H1 (cell line): ENCODE results near the gene TDG. TPM values are rescaled to one million over a fixed set of nuclear protein-coding genes. Genes with fewer than 3 reads are reported as not detected.

Experiments
- CTCF ChIA-PET: fragments of 300-600 bp; sonication (Branson Sonifier 250); formaldehyde crosslinking; loops from one replicate; lab custom pipeline; 2021; ENCODE audit not compliant: partially characterized antibody; lab: Charles Lee
- POLR2A ChIA-PET: fragments of 300-600 bp; sonication (Branson Sonifier 250); formaldehyde crosslinking; loops from one replicate; lab custom pipeline; 2021; ENCODE audit warnings: inconsistent platforms; ENCODE audit not compliant: partially characterized antibody; lab: Charles Lee
- DNase-seq, 2 experiments: peaks; one replicate each; pipeline versions ENCODE4 v3.0.0 to v3.0.0-alpha.2; 2010 to 2022; ENCODE audit warnings: low spot score in 2 of 2, low read depth in 1 of 2, mixed read lengths in 1 of 2
- FAIRE-seq: peaks from 2 replicates; lab custom pipeline; 2011; peaks lifted over from hg19 to GRCh38; lab: Jason Lieb, UNC
- H2AFZ ChIP-seq: 2 replicates; pipeline ENCODE4 v1.8.1; 2012; ENCODE audit warnings: low read length, inconsistent platforms
- H2AK5ac ChIP-seq: 2 replicates; pipeline ENCODE4 v1.6.1; 2013; ENCODE audit warnings: low read depth, low read length
- H2BK120ac ChIP-seq: replicated peaks from 2 replicates; pipeline ENCODE3; 2013; ENCODE audit warnings: low read depth, low read length, inconsistent platforms
- H2BK12ac ChIP-seq: 2 replicates; pipeline ENCODE4 v1.6.1; 2013; ENCODE audit warnings: low read depth, low read length
- H2BK15ac ChIP-seq: 2 replicates; pipeline ENCODE4 v1.6.1; 2013; ENCODE audit warnings: low read length
- H2BK20ac ChIP-seq: 2 replicates; pipeline ENCODE4 v1.6.1; 2013; ENCODE audit warnings: low read length
- H2BK5ac ChIP-seq: 2 replicates; pipeline ENCODE4 v1.6.1; 2013; ENCODE audit warnings: low read depth, low read length
- H3K14ac ChIP-seq: 2 replicates; pipeline ENCODE4 v1.6.1; 2013; ENCODE audit warnings: inconsistent platforms; ENCODE audit not compliant: insufficient read length
- H3K18ac ChIP-seq: 2 replicates; pipeline ENCODE4 v1.6.1; 2013; ENCODE audit warnings: low read length; ENCODE audit errors: extremely low read depth
- H3K23ac ChIP-seq: 2 replicates; pipeline ENCODE4 v1.6.1; 2013; ENCODE audit warnings: inconsistent platforms; ENCODE audit not compliant: insufficient read length
- H3K23me2 ChIP-seq: 2 replicates; pipeline ENCODE4 v1.6.1; 2013; ENCODE audit warnings: low read depth, low read length
- H3K27ac ChIP-seq: 2 replicates; pipeline ENCODE4 v1.6.1; 2011; ENCODE audit warnings: low read depth, low read length, inconsistent platforms
- H3K27me3 ChIP-seq, 4 experiments: replicated peaks in 1 of 4; 1 replicate in 1 of 4; 2 replicates in 3 of 4; pipeline versions ENCODE4 v1.6.1 to v1.8.1; 2011 to 2013; ENCODE audit warnings: low read length in 3 of 4, mild to moderate bottlenecking in 3 of 4, inconsistent platforms in 2 of 4, mixed read lengths in 2 of 4, moderate library complexity in 1 of 4; ENCODE audit not compliant: control insufficient read depth in 3 of 4, insufficient read depth in 3 of 4; ENCODE audit errors: extremely low read depth in 1 of 4
- H3K36me3 ChIP-seq, 4 experiments: 2 replicates each; pipeline versions ENCODE4 v1.6.1 to v1.8.1; 2011 to 2013; ENCODE audit warnings: mild to moderate bottlenecking in 4 of 4, low read length in 3 of 4, moderate library complexity in 2 of 4, control low read depth in 1 of 4, inconsistent platforms in 1 of 4; ENCODE audit not compliant: insufficient read depth in 4 of 4, control insufficient read depth in 2 of 4
- H3K4ac ChIP-seq: replicated peaks from 2 replicates; pipeline ENCODE3; 2013; ENCODE audit warnings: low read length, low read depth, mixed read lengths, inconsistent platforms; ENCODE audit not compliant: insufficient read length
- H3K4me1 ChIP-seq, 4 experiments: replicated peaks in 1 of 4; 1 replicate in 1 of 4; 2 replicates in 3 of 4; pipeline versions ENCODE4 v1.6.1 to v1.8.1; 2011 to 2013; ENCODE audit warnings: low read length in 3 of 4, inconsistent platforms in 2 of 4, mixed read lengths in 1 of 4; ENCODE audit not compliant: insufficient read depth in 4 of 4, control insufficient read depth in 3 of 4
- H3K4me2 ChIP-seq, 2 experiments: 2 replicates each; pipeline versions ENCODE4 v1.6.1 to v1.8.1; 2011 to 2013; ENCODE audit warnings: low read depth in 2 of 2, low read length in 2 of 2, control low read depth in 1 of 2, inconsistent platforms in 1 of 2, mild to moderate bottlenecking in 1 of 2; ENCODE audit not compliant: insufficient read depth in 1 of 2
- H3K4me3 ChIP-seq, 4 experiments: fragments of 200-600, 300-600 bp in 1 of 4; sonication (generic), shearing (Covaris generic), sonication (Bioruptor Twin) in 1 of 4; 2 replicates each; pipeline versions ENCODE4 v1.5.1 to v1.8.1; 2011 to 2016; ENCODE audit warnings: low read length in 4 of 4, low read depth in 3 of 4, control low read depth in 2 of 4, inconsistent platforms in 2 of 4, mild to moderate bottlenecking in 2 of 4, mixed read lengths in 1 of 4, moderate library complexity in 1 of 4; ENCODE audit not compliant: insufficient read depth in 2 of 4; ENCODE audit errors: extremely low read depth in 1 of 4
- H3K56ac ChIP-seq: replicated peaks from 2 replicates; pipeline ENCODE3; 2013; ENCODE audit warnings: low read depth, mild to moderate bottlenecking, mixed read lengths, low read length, inconsistent platforms; ENCODE audit not compliant: insufficient read length
- H3K79me1 ChIP-seq: 2 replicates; pipeline ENCODE4 v1.6.1; 2013; ENCODE audit warnings: low read depth, low read length, control low read depth
- H3K79me2 ChIP-seq, 2 experiments: 2 replicates each; pipeline versions ENCODE4 v1.6.1 to v1.8.1; 2012 to 2013; ENCODE audit warnings: low read length in 2 of 2, mild to moderate bottlenecking in 2 of 2, inconsistent platforms in 1 of 2; ENCODE audit not compliant: insufficient read depth in 2 of 2, control insufficient read depth in 1 of 2
- H3K9ac ChIP-seq, 4 experiments: replicated peaks in 1 of 4; 1 replicate in 1 of 4; 2 replicates in 3 of 4; pipeline versions ENCODE4 v1.6.1 to v1.8.1; 2011 to 2013; ENCODE audit warnings: low read depth in 3 of 4, low read length in 3 of 4, control low read depth in 2 of 4, mild to moderate bottlenecking in 2 of 4, moderate library complexity in 2 of 4, inconsistent platforms in 1 of 4; ENCODE audit errors: extremely low read depth in 1 of 4
- H3K9me3 ChIP-seq, 2 experiments: 2 replicates each; pipeline versions ENCODE4 v1.6.1 to v1.8.1; 2012 to 2013; ENCODE audit warnings: mild to moderate bottlenecking in 2 of 2, moderate library complexity in 2 of 2, control low read depth in 1 of 2, inconsistent platforms in 1 of 2, low read depth in 1 of 2, low read length in 1 of 2, mixed read lengths in 1 of 2; ENCODE audit not compliant: insufficient read depth in 2 of 2
- H4K20me1 ChIP-seq, 2 experiments: replicated peaks in 1 of 2; 2 replicates each; pipeline versions ENCODE3 to v1.8.1; 2011 to 2013; ENCODE audit warnings: inconsistent platforms in 2 of 2, low read length in 2 of 2, mild to moderate bottlenecking in 1 of 2; ENCODE audit not compliant: insufficient read depth in 2 of 2, control insufficient read depth in 1 of 2
- H4K5ac ChIP-seq: 2 replicates; pipeline ENCODE4 v1.6.1; 2013; ENCODE audit warnings: low read length, low read depth, mixed read lengths, inconsistent platforms; ENCODE audit not compliant: insufficient read length
- H4K8ac ChIP-seq: 2 replicates; pipeline ENCODE4 v1.8.0; 2013; ENCODE audit warnings: mild to moderate bottlenecking, moderate library complexity, low read length, inconsistent platforms; ENCODE audit not compliant: insufficient read depth; ENCODE audit errors: extremely low read depth
- H4K91ac ChIP-seq: replicated peaks from 2 replicates; pipeline ENCODE3; 2013; ENCODE audit warnings: low read length, mixed read lengths, inconsistent platforms; ENCODE audit not compliant: insufficient read length
- BRCA1 ChIP-seq: IDR thresholded peaks from 2 replicates; pipeline ENCODE4 v1.6.1; 2012; ENCODE audit warnings: low read depth, low read length, improper control_type of control experiment
- CBX5 ChIP-seq: fragments of 300-800, 300-1000 bp; sonication (generic); IDR thresholded peaks from 2 replicates; pipeline ENCODE4 v1.7.1; 2016; ENCODE audit warnings: antibody characterized with exemption, low read length, low read depth
- CBX8 ChIP-seq: fragments of 300-800, 300-1000 bp; sonication (generic); IDR thresholded peaks from 2 replicates; pipeline ENCODE4 v1.7.1; 2016; ENCODE audit warnings: low read depth, low read length, borderline replicate concordance
- CEBPB ChIP-seq: IDR thresholded peaks from 2 replicates; pipeline ENCODE4 v1.6.1; 2012; ENCODE audit warnings: low read depth, low read length
- JUND ChIP-seq: IDR thresholded peaks from 2 replicates; pipeline ENCODE4 v1.6.1; 2011; ENCODE audit warnings: mild to moderate bottlenecking, improper control_type of control experiment, low read length
- KDM4A ChIP-seq: IDR thresholded peaks from one replicate; pipeline ENCODE4 v1.7.1; 2012; ENCODE audit warnings: low read depth, mild to moderate bottlenecking, moderate library complexity, low read length, inconsistent platforms; ENCODE audit not compliant: severe bottlenecking
- POLR2A ChIP-seq, 2 experiments: IDR thresholded peaks; 1 replicate in 1 of 2; 2 replicates in 1 of 2; pipeline ENCODE4 v1.6.1; 2011; ENCODE audit warnings: low read depth in 2 of 2, low read length in 2 of 2, mild to moderate bottlenecking in 2 of 2; ENCODE audit errors: control extremely low read depth in 1 of 2
- POU5F1 ChIP-seq: IDR thresholded peaks from 2 replicates; pipeline ENCODE4 v1.6.1; 2011; ENCODE audit warnings: low read depth, mild to moderate bottlenecking, low read length, moderate library complexity
- RAD21 ChIP-seq, 2 experiments: IDR thresholded peaks in 1 of 2; conservative IDR thresholded peaks in 1 of 2; 2 replicates each; pipeline ENCODE4 v1.6.1; 2011; ENCODE audit warnings: low read depth in 2 of 2, low read length in 2 of 2, improper control_type of control experiment in 1 of 2, inconsistent platforms in 1 of 2, mild to moderate bottlenecking in 1 of 2, moderate library complexity in 1 of 2
- RBBP5 ChIP-seq: IDR thresholded peaks from 2 replicates; pipeline ENCODE4 v1.7.1; 2012; ENCODE audit warnings: low read depth, mild to moderate bottlenecking, inconsistent platforms, low read length, moderate library complexity, borderline replicate concordance
- SP4 ChIP-seq: IDR thresholded peaks from 2 replicates; pipeline ENCODE4 v1.6.1; 2012; ENCODE audit warnings: low read length, inconsistent platforms
- TAF7 ChIP-seq: optimal IDR thresholded peaks from 2 replicates; pipeline ENCODE3; 2011; ENCODE audit warnings: low read depth, mild to moderate bottlenecking, inconsistent platforms, low read length, moderate library complexity, borderline replicate concordance
- YY1 ChIP-seq: IDR thresholded peaks from 2 replicates; pipeline ENCODE4 v1.6.1; 2011; ENCODE audit warnings: low read depth, mild to moderate bottlenecking, low read length
- whole genome bisulfite sequencing, 2 experiments: shearing (Covaris generic) in 1 of 2; methylation state at CpG; one replicate each; pipeline versions ENCODE4 v1.1.6 to v1.1.7; 2013 to 2015; ENCODE audit warnings: low lambda C conversion rate in 2 of 2, mixed read lengths in 2 of 2, inconsistent platforms in 1 of 2, low coverage in 1 of 2, missing lambda C conversion rate in 1 of 2; ENCODE audit not compliant: insufficient replicate concordance in 2 of 2, insufficient coverage in 1 of 2, insufficient read length in 1 of 2; ENCODE audit errors: extremely low coverage in 1 of 2, missing lambda C conversion rate in 1 of 2; 5-methylcytosine and 5-hydroxymethylcytosine counted together
- polyA plus RNA-seq, 7 experiments: library from polyadenylated mRNA; depleted of rRNA in 3 of 7; stranded (reverse) in 5 of 7; unstranded in 2 of 7; fragments of >200 nt in 5 of 7; fragments of 200-250 nt in 2 of 7; gene quantifications; 1 replicate in 5 of 7; 2 replicates in 1 of 7; 4 replicates in 1 of 7; pipeline versions ENCODE4 v1.2.1 to v1.2.3, GENCODE V29; 2011 to 2013; ENCODE audit warnings: missing spikeins in 2 of 7, mixed read lengths in 2 of 7
- total RNA-seq: library from RNA; stranded (reverse); fragmentation: NEBNext Ultra II Directional; extraction: Animal tissue kit (Norgen Biotek cat#: 25700); gene quantifications from 2 replicates; pipeline ENCODE4 v1.2.1, GENCODE V29; 2021
- TF ChIP-seq, protein P1 (sequence below): IDR thresholded peaks from 2 replicates; pipeline ENCODE4 v1.6.1; 2011; ENCODE audit warnings: low read depth, mild to moderate bottlenecking, low read length; ENCODE audit not compliant: insufficient read depth

Gene TDG
- total and polyA plus RNA-seq, 2 of the 8 experiments (the other 6 are each of a cell fraction or from before 2014, with no cell fraction given) = 22.7 to 47.8 TPM

DNA sequence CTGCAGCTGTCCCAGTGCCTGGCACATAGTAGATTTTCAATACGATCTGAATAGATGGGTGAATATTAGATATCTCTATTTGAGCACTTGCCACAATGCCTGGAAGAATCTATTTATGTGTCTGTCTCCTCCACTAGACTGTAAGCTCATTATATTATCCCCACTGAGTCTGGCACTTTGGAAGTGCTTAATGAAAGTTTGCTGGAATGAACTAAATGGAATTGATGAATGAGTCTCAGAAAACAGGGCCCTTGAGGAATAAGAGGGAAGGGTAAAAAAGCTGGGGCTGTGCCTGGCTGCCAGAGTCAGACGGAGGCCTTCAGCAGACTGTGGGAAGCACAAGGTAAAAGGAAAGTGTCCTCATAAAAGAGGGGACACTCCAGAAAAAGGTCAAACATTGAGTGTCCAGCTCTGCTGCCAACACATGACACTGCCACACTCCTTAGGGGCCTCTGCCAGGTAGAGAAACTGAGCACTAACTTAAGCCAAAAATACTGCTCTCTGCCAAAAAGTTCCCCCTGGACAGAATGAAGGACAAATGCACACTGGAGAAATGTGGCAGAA, 45.0 kb downstream of the TDG start:
- Histone ChIP-seq H3K4me1 (no peaks in the 10 kb centered on the region), H3K14ac (no peak overlapping the region), H3K27ac (no peak overlapping the region), H3K4me3 (no peak overlapping the region), H4K5ac (no peak overlapping the region), H3K18ac (no peak overlapping the region), H4K91ac (no peak overlapping the region), H3K4ac (no peak overlapping the region), H2AK5ac (no peak overlapping the region), H3K4me2 (no peak overlapping the region), H2BK5ac (no peak overlapping the region), H3K79me1 (no peaks in the 10 kb centered on the region), H3K56ac (no peak overlapping the region), H3K27me3 (no peaks in the 10 kb centered on the region), H3K23ac (no peak overlapping the region), H2BK15ac (no peak overlapping the region), H2BK12ac (no peak overlapping the region), H3K9me3 (0 out of 4 replicates have a peak, but pooled peaks cover 0 to 3% of the 10 kb centered on the region in 2 experiments), H3K9ac (no peak overlapping the region), H4K8ac (no peak overlapping the region), H2BK20ac (no peak overlapping the region), H2BK120ac (no peak overlapping the region), H3K36me3 (no peaks in the 10 kb centered on the region), H4K20me1 (no peaks in the 10 kb centered on the region), H2AFZ (no peak overlapping the region), H3K79me2 (no peaks in the 10 kb centered on the region), H3K23me2 (no peaks in the 10 kb centered on the region)
- WGBS, 2 experiments = 97% methylated on average over 2 of the region's 2 CpGs; no CpG with 5 or more reads in 1 of the 2 experiments
- FAIRE-seq = no peak
- ChIA-PET CTCF (no interaction called here), POLR2A (interaction anchor here (0.9 kb wide), 1 partner anchor 18 kb away, joined by 3 read pairs; no protein-coding TSS in a partner anchor)
- no peak for DNase-seq
- TF ChIP-seq POLR2A (IDR thresholded peaks at IDR 0.05; ENCODE audit: control extremely low read depth in 1 of 2, low read depth in 2 of 2, low read length in 2 of 2) (no peak), SP4 (no peak), POU5F1 (no peak), YY1 (no peak), KDM4A (no peak), CEBPB (no peak), RAD21 (IDR thresholded peaks at IDR 0.05 in 1 of 2, conservative IDR thresholded peaks at IDR 0.05 in 1 of 2; ENCODE audit: low read depth in 2 of 2, low read length in 2 of 2) (no peak), CBX5 (no peak), BRCA1 (no peak), RBBP5 (no peak), CBX8 (no peak), TAF7 (no peak), JUND (no peak)
- TF ChIP-seq, protein P1, sequence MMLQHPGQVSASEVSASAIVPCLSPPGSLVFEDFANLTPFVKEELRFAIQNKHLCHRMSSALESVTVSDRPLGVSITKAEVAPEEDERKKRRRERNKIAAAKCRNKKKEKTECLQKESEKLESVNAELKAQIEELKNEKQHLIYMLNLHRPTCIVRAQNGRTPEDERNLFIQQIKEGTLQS = no peak
